LNCaP clone FGC (cell line): ENCODE measurements around the gene SLCO2B1.
A peak's percentile ranks its signal among the peaks of the same experiment; 100 is the strongest.

Experiments used
- DNase-seq: peaks from one replicate; pipeline ENCODE4 v3.0.0-alpha.2; 2011; ENCODE audit warnings: low read depth
- H3K4me3 ChIP-seq: 2 replicates; pipeline ENCODE4 v1.5.1; 2011; ENCODE audit warnings: mild to moderate bottlenecking, low read depth, low read length, control low read depth
- TF ChIP-seq, protein P1 (sequence below): IDR thresholded peaks from 2 replicates; pipeline ENCODE4 v1.5.1; 2012; ENCODE audit warnings: mild to moderate bottlenecking; ENCODE audit not compliant: control insufficient read depth, insufficient read depth; ENCODE audit errors: extremely low read depth

The SLCO2B1 gene

DNA sequence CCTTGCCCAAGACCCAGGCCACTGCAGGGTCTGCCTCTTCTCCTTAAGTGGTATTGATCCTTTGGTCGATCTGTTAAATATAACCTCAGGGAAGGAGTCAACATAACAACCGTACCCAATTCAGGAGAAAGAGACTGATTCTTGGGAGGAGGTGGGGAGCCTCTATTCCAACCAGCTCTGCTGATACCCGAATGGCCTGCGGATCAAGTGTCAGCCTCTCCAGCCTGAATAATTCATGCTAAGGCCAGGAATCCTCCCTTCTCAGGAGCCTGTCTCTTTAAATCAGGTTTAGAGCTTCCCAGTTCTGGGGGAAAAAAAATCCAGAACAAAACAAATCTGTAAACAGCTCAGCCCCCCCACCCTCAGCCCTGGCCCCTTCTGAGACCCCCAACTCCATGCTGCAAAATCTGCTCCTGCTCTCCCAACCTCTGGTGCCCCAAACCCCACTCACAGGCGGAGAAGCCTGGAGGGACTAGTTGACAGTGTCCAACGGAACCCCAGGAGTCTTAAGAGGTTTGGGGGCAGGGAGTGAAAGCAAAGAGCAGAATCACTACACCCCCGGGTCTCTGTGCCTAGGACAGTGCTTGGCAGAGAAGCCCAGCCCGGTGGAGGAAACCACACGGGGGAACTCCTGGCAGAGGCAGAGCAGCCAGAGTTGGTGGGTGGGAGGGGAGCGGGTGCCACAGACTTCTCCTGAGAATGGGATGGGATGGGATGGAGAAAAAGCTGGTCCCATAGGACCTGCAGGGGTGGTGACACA lies 88.8 kb downstream of the SLCO2B1 start:
- TF ChIP-seq, protein P1, sequence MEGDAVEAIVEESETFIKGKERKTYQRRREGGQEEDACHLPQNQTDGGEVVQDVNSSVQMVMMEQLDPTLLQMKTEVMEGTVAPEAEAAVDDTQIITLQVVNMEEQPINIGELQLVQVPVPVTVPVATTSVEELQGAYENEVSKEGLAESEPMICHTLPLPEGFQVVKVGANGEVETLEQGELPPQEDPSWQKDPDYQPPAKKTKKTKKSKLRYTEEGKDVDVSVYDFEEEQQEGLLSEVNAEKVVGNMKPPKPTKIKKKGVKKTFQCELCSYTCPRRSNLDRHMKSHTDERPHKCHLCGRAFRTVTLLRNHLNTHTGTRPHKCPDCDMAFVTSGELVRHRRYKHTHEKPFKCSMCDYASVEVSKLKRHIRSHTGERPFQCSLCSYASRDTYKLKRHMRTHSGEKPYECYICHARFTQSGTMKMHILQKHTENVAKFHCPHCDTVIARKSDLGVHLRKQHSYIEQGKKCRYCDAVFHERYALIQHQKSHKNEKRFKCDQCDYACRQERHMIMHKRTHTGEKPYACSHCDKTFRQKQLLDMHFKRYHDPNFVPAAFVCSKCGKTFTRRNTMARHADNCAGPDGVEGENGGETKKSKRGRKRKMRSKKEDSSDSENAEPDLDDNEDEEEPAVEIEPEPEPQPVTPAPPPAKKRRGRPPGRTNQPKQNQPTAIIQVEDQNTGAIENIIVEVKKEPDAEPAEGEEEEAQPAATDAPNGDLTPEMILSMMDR, result no peak
- DNase-seq, result no peak
- no peak overlapping the region for H3K4me3 ChIP-seq

GRCh38 chr11:75240311-75241035 lies 89.6 kb downstream of the SLCO2B1 start, which contains the start of gene TPBGL:
TSS of gene TPBGL (plus strand) at chr11:75240774. CDS start at chr11:75241050, 276 bp downstream.
- no peak for DNase-seq
- H3K4me3 ChIP-seq, result peak within 1 kb of the TSS; percentile 30
- TF ChIP-seq, protein P1, result no peak

- H3K4me3 ChIP-seq, result peak overlapping the region; percentile 44
- TF ChIP-seq, protein P1, result peak; percentile 100
- DNase-seq, result peak; percentile 33
These were observed 90.4 kb downstream of the SLCO2B1 start for GRCh38 chr11:75241036-75241905.

- TF ChIP-seq, protein P1, result no peak
- H3K4me3 ChIP-seq, result peak overlapping the region; percentile 44
- no peak for DNase-seq
These were observed 91.2 kb downstream of the SLCO2B1 start for GRCh38 chr11:75241906-75242644.

GRCh38 chr11:75242722-75243600 lies 92.1 kb downstream of the SLCO2B1 start:
- DNase-seq, result no peak
- no peak overlapping the region for H3K4me3 ChIP-seq
- TF ChIP-seq, protein P1, result no peak
